ENCODE results near the gene CUTA. TPM values are rescaled to one million over a fixed set of nuclear protein-coding genes. Genes with fewer than 3 reads are reported as not detected.

The CUTA gene
- polyA plus RNA-seq, result 341 and 343 TPM in 2 replicates
- polyA minus RNA-seq, result 124 and 125 TPM in 2 replicates

GRCh38 chr6:33417903-33418689, at the start of gene CUTA:
CUTA (minus strand) TSS chr6:33418107; CDS start chr6:33418000, 107 bp downstream.
- Histone ChIP-seq H3K27me3 (ENCODE audit: insufficient read depth, low read depth, low read length) (no peaks in the 10 kb centered on the region), H3K36me3 (ENCODE audit: insufficient read depth, low read length) (peaks cover 4% of the 10 kb centered on the region), H3K4me2 (ENCODE audit: low read length) (peak within 1 kb of the TSS; percentile 99), H3K4me3 (ENCODE audit: low read length) (peak within 1 kb of the TSS; percentile 87), H4K20me1 (ENCODE audit: insufficient read depth) (no peaks in the 10 kb centered on the region), H3K27ac (ENCODE audit: low read length) (peak within 1 kb of the TSS; percentile 99), H3K9ac (ENCODE audit: low read length) (peak within 1 kb of the TSS; percentile 96), H3K79me2 (replicated peaks; ENCODE audit: insufficient read depth, low read length) (peaks cover 54% of the 10 kb centered on the region), H3K9me3 (ENCODE audit: low read length) (no peaks in the 10 kb centered on the region), H3K9me2 (ENCODE audit: insufficient read depth, low read length) (no peaks in the 10 kb centered on the region), H2AFZ (ENCODE audit: low read depth, low read length) (peak within 1 kb of the TSS; percentile 72), H3F3A (ENCODE audit: insufficient read depth, low read length, poor library complexity, severe bottlenecking) (peaks cover 10% of the 10 kb centered on the region)
- TF ChIP-seq EP300 (conservative IDR thresholded peaks at IDR 0.05; ENCODE audit: poor library complexity, severe bottlenecking) (peak; percentile 80), MXI1 (conservative IDR thresholded peaks at IDR 0.05; ENCODE audit: poor library complexity, severe bottlenecking) (peak; percentile 89), TAF1 (IDR thresholded peaks at IDR 0.05; ENCODE audit: low read depth) (no peak), CTCF (IDR thresholded peaks at IDR 0.05; ENCODE audit: poor library complexity, severe bottlenecking) (peak; percentile 67), RAD21 (conservative IDR thresholded peaks at IDR 0.05) (peak; percentile 17), EZH2 (IDR thresholded peaks at IDR 0.05; ENCODE audit: borderline replicate concordance, insufficient read depth, low read length, poor library complexity, severe bottlenecking) (no peak), SMC3 (conservative IDR thresholded peaks at IDR 0.05; ENCODE audit: poor library complexity) (peak; percentile 50), POLR2AphosphoS5 (IDR thresholded peaks at IDR 0.05) (peak; percentile 96)
- TF ChIP-seq, protein P1, sequence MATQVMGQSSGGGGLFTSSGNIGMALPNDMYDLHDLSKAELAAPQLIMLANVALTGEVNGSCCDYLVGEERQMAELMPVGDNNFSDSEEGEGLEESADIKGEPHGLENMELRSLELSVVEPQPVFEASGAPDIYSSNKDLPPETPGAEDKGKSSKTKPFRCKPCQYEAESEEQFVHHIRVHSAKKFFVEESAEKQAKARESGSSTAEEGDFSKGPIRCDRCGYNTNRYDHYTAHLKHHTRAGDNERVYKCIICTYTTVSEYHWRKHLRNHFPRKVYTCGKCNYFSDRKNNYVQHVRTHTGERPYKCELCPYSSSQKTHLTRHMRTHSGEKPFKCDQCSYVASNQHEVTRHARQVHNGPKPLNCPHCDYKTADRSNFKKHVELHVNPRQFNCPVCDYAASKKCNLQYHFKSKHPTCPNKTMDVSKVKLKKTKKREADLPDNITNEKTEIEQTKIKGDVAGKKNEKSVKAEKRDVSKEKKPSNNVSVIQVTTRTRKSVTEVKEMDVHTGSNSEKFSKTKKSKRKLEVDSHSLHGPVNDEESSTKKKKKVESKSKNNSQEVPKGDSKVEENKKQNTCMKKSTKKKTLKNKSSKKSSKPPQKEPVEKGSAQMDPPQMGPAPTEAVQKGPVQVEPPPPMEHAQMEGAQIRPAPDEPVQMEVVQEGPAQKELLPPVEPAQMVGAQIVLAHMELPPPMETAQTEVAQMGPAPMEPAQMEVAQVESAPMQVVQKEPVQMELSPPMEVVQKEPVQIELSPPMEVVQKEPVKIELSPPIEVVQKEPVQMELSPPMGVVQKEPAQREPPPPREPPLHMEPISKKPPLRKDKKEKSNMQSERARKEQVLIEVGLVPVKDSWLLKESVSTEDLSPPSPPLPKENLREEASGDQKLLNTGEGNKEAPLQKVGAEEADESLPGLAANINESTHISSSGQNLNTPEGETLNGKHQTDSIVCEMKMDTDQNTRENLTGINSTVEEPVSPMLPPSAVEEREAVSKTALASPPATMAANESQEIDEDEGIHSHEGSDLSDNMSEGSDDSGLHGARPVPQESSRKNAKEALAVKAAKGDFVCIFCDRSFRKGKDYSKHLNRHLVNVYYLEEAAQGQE (IDR thresholded peaks at IDR 0.05; ENCODE audit: borderline replicate concordance), result no peak

GRCh38 chr6:33467091-33467490, 49.2 kb upstream of the CUTA start:
- no peaks in the 10 kb centered on the region for H3K9me2 ChIP-seq (ENCODE audit: insufficient read depth, low read length)
- H3K9ac ChIP-seq (ENCODE audit: low read length), result no peak overlapping the region
- H3K27ac ChIP-seq (ENCODE audit: low read length), result no peak overlapping the region
- H3K4me2 ChIP-seq (ENCODE audit: low read length), result no peak overlapping the region
- no peak overlapping the region for H3K4me3 ChIP-seq (ENCODE audit: low read length)
- no peaks in the 10 kb centered on the region for H4K20me1 ChIP-seq (ENCODE audit: insufficient read depth)
- TF ChIP-seq POLR2AphosphoS5 (IDR thresholded peaks at IDR 0.05) (no peak), TAF1 (IDR thresholded peaks at IDR 0.05; ENCODE audit: low read depth) (no peak)
- no peaks in the 10 kb centered on the region for H3K27me3 ChIP-seq (ENCODE audit: insufficient read depth, low read depth, low read length)
- H2AFZ ChIP-seq (ENCODE audit: low read depth, low read length), result no peak overlapping the region
- no peaks in the 10 kb centered on the region for H3K36me3 ChIP-seq (ENCODE audit: insufficient read depth, low read length)
- no peaks in the 10 kb centered on the region for H3F3A ChIP-seq (ENCODE audit: insufficient read depth, low read length, poor library complexity, severe bottlenecking)
- H3K79me2 ChIP-seq (replicated peaks; ENCODE audit: insufficient read depth, low read length), result no peaks in the 10 kb centered on the region
- no peaks in the 10 kb centered on the region for H3K9me3 ChIP-seq (ENCODE audit: low read length)
